ENCODE measurements around the gene PLEKHA5.

The PLEKHA5 gene

GRCh38 chr12:19158923-19159322, 29.4 kb downstream of the PLEKHA5 start:
- no peak for TF ChIP-seq CTCF (IDR thresholded peaks at IDR 0.05; ENCODE audit: insufficient read depth, low read length, poor library complexity, severe bottlenecking)
- no peak for DNase-seq (ENCODE audit: extremely low read depth, insufficient read length)
- no peaks in the 10 kb centered on the region for H3K36me3 ChIP-seq (ENCODE audit: control insufficient read depth, insufficient read depth, low read length)
- H3K4me3 ChIP-seq (replicated peaks; ENCODE audit: low read depth, low read length), result no peak overlapping the region
- no peaks in the 10 kb centered on the region for H3K27me3 ChIP-seq (replicated peaks; ENCODE audit: control insufficient read depth, insufficient read depth, low read length)

- no peaks in the 10 kb centered on the region for H3K27me3 ChIP-seq (replicated peaks; ENCODE audit: control insufficient read depth, insufficient read depth, low read length)
- no peak for DNase-seq (ENCODE audit: extremely low read depth, insufficient read length)
- H3K36me3 ChIP-seq (ENCODE audit: control insufficient read depth, insufficient read depth, low read length), result no peaks in the 10 kb centered on the region
- no peak for TF ChIP-seq CTCF (IDR thresholded peaks at IDR 0.05; ENCODE audit: insufficient read depth, low read length, poor library complexity, severe bottlenecking)
- H3K4me3 ChIP-seq (replicated peaks; ENCODE audit: low read depth, low read length), result no peak overlapping the region
Observed at GRCh38 chr12:19161216-19161615, 31.7 kb downstream of the PLEKHA5 start.

GRCh38 chr12:19165451-19165850, 35.9 kb downstream of the PLEKHA5 start:
- no peak for TF ChIP-seq CTCF (IDR thresholded peaks at IDR 0.05; ENCODE audit: insufficient read depth, low read length, poor library complexity, severe bottlenecking)
- Histone ChIP-seq H3K27me3 (replicated peaks; ENCODE audit: control insufficient read depth, insufficient read depth, low read length) (no peaks in the 10 kb centered on the region), H3K4me3 (replicated peaks; ENCODE audit: low read depth, low read length) (no peak overlapping the region), H3K36me3 (ENCODE audit: control insufficient read depth, insufficient read depth, low read length) (no peaks in the 10 kb centered on the region)
- DNase-seq (ENCODE audit: extremely low read depth, insufficient read length), result no peak

GRCh38 chr12:19166387-19166786, 36.9 kb downstream of the PLEKHA5 start:
- H3K36me3 ChIP-seq (ENCODE audit: control insufficient read depth, insufficient read depth, low read length), result no peaks in the 10 kb centered on the region
- DNase-seq (ENCODE audit: extremely low read depth, insufficient read length), result no peak
- no peak overlapping the region for H3K4me3 ChIP-seq (replicated peaks; ENCODE audit: low read depth, low read length)
- TF ChIP-seq CTCF (IDR thresholded peaks at IDR 0.05; ENCODE audit: insufficient read depth, low read length, poor library complexity, severe bottlenecking), result no peak
- H3K27me3 ChIP-seq (replicated peaks; ENCODE audit: control insufficient read depth, insufficient read depth, low read length), result no peaks in the 10 kb centered on the region

GRCh38 chr12:19166956-19167355, 37.4 kb downstream of the PLEKHA5 start:
- TF ChIP-seq CTCF (IDR thresholded peaks at IDR 0.05; ENCODE audit: insufficient read depth, low read length, poor library complexity, severe bottlenecking), result no peak
- H3K27me3 ChIP-seq (replicated peaks; ENCODE audit: control insufficient read depth, insufficient read depth, low read length), result no peaks in the 10 kb centered on the region
- H3K36me3 ChIP-seq (ENCODE audit: control insufficient read depth, insufficient read depth, low read length), result no peaks in the 10 kb centered on the region
- no peak for DNase-seq (ENCODE audit: extremely low read depth, insufficient read length)
- no peak overlapping the region for H3K4me3 ChIP-seq (replicated peaks; ENCODE audit: low read depth, low read length)

- no peak overlapping the region for H3K4me3 ChIP-seq (replicated peaks; ENCODE audit: low read depth, low read length)
- no peaks in the 10 kb centered on the region for H3K36me3 ChIP-seq (ENCODE audit: control insufficient read depth, insufficient read depth, low read length)
- TF ChIP-seq CTCF (IDR thresholded peaks at IDR 0.05; ENCODE audit: insufficient read depth, low read length, poor library complexity, severe bottlenecking), result no peak
- no peak for DNase-seq (ENCODE audit: extremely low read depth, insufficient read length)
- H3K27me3 ChIP-seq (replicated peaks; ENCODE audit: control insufficient read depth, insufficient read depth, low read length), result no peaks in the 10 kb centered on the region
Observed at GRCh38 chr12:19167708-19168107, 38.2 kb downstream of the PLEKHA5 start.

Data from GM06990 (cell line).